KMS-11 (cell line): ENCODE measurements around the gene ELMO1.

Experiments used
- H2AFZ ChIP-seq: fragments of 200-600 bp; sonication (generic); 2 replicates; pipeline ENCODE4 v1.6.1; 2016; ENCODE audit warnings: antibody characterized with exemption, mixed run types, low read depth
- H3K27ac ChIP-seq: fragments of 200-600 bp; sonication (generic); 2 replicates; pipeline ENCODE4 v1.6.1; 2016; ENCODE audit warnings: mild to moderate bottlenecking, mixed run types
- H3K27me3 ChIP-seq: fragments of 200-600 bp; sonication (generic); 2 replicates; pipeline ENCODE4 v1.6.1; 2017; ENCODE audit warnings: mild to moderate bottlenecking, low read depth, mixed run types, moderate library complexity; ENCODE audit not compliant: insufficient read depth
- H3K36me3 ChIP-seq: fragments of 200-600 bp; sonication (generic); 2 replicates; pipeline ENCODE4 v1.6.1; 2017; ENCODE audit warnings: mild to moderate bottlenecking, mixed run types; ENCODE audit not compliant: insufficient read depth
- H3K4me1 ChIP-seq: fragments of 200-600 bp; sonication (generic); 2 replicates; pipeline ENCODE4 v1.6.1; 2016; ENCODE audit warnings: mild to moderate bottlenecking, low read depth, mixed run types; ENCODE audit not compliant: poor library complexity, severe bottlenecking
- H3K4me2 ChIP-seq: fragments of 200-600 bp; sonication (generic); 2 replicates; pipeline ENCODE4 v1.7.0; 2016; ENCODE audit warnings: mild to moderate bottlenecking, mixed run types
- H3K4me3 ChIP-seq: fragments of 200-600 bp; sonication (generic); IDR thresholded peaks from 2 replicates; pipeline ENCODE4 v1.6.1; 2017; ENCODE audit warnings: low read depth, low read length, mixed read lengths; ENCODE audit not compliant: insufficient read depth
- H3K79me2 ChIP-seq: fragments of 200-600 bp; sonication (generic); 2 replicates; pipeline ENCODE4 v1.6.1; 2016; ENCODE audit warnings: low read depth, mixed run types; ENCODE audit not compliant: insufficient read depth
- H3K9ac ChIP-seq: fragments of 200-600 bp; sonication (generic); 2 replicates; pipeline ENCODE4 v1.6.1; 2016; ENCODE audit warnings: mild to moderate bottlenecking, mixed run types
- H4K20me1 ChIP-seq: fragments of 200-600 bp; sonication (generic); 2 replicates; pipeline ENCODE4 v1.6.1; 2016; ENCODE audit warnings: mild to moderate bottlenecking, mixed run types; ENCODE audit not compliant: insufficient read depth
- CTCF ChIP-seq: fragments of 200-600 bp; sonication (generic); conservative IDR thresholded peaks from 2 replicates; pipeline ENCODE4 v1.6.1; 2017; ENCODE audit warnings: low read depth, mild to moderate bottlenecking, antibody characterized with exemption, low read length, moderate library complexity, mixed read lengths

Gene ELMO1

GRCh38 chr7:36943591-36944435, 504.9 kb downstream of the ELMO1 start:
- H4K20me1 ChIP-seq, result no peaks in the 10 kb centered on the region
- no peaks in the 10 kb centered on the region for H3K36me3 ChIP-seq
- no peak overlapping the region for H3K4me3 ChIP-seq
- TF ChIP-seq CTCF, result no peak
- H3K79me2 ChIP-seq, result no peaks in the 10 kb centered on the region
- no peak overlapping the region for H3K9ac ChIP-seq
- H3K4me1 ChIP-seq, result peaks cover 11% of the 10 kb centered on the region
- no peak overlapping the region for H3K27ac ChIP-seq
- no peak overlapping the region for H3K4me2 ChIP-seq
- H3K27me3 ChIP-seq, result no peaks in the 10 kb centered on the region
- no peak overlapping the region for H2AFZ ChIP-seq

- Histone ChIP-seq H3K36me3 (no peaks in the 10 kb centered on the region), H3K27ac (no peak overlapping the region), H3K4me2 (no peak overlapping the region), H2AFZ (no peak overlapping the region), H3K9ac (no peak overlapping the region), H3K4me3 (no peak overlapping the region), H4K20me1 (no peaks in the 10 kb centered on the region), H3K79me2 (no peaks in the 10 kb centered on the region), H3K27me3 (no peaks in the 10 kb centered on the region), H3K4me1 (peaks cover 19% of the 10 kb centered on the region)
- no peak for TF ChIP-seq CTCF
These were observed 505.7 kb downstream of the ELMO1 start for GRCh38 chr7:36942955-36943354.

- Histone ChIP-seq H3K36me3 (no peaks in the 10 kb centered on the region), H4K20me1 (no peaks in the 10 kb centered on the region), H3K4me2 (no peak overlapping the region)
These were observed 506.1 kb downstream of the ELMO1 start for GRCh38 chr7:36942541-36942940.

GRCh38 chr7:36942025-36942424, 506.6 kb downstream of the ELMO1 start:
- no peaks in the 10 kb centered on the region for H3K79me2 ChIP-seq
- no peak for TF ChIP-seq CTCF
- H3K4me2 ChIP-seq, result no peak overlapping the region
- H2AFZ ChIP-seq, result no peak overlapping the region
- H3K4me3 ChIP-seq, result no peak overlapping the region
- no peak overlapping the region for H3K9ac ChIP-seq
- H3K27me3 ChIP-seq, result no peaks in the 10 kb centered on the region
- no peaks in the 10 kb centered on the region for H3K36me3 ChIP-seq
- H4K20me1 ChIP-seq, result no peaks in the 10 kb centered on the region
- no peak overlapping the region for H3K27ac ChIP-seq
- H3K4me1 ChIP-seq, result peaks cover 27% of the 10 kb centered on the region

More at GRCh38 chr7:36942541-36942940, 506.1 kb downstream of the ELMO1 start:
- peaks cover 23% of the 10 kb centered on the region for H3K4me1 ChIP-seq
- H3K27me3 ChIP-seq, result no peaks in the 10 kb centered on the region
- no peak overlapping the region for H3K9ac ChIP-seq
- TF ChIP-seq CTCF, result no peak
- H3K27ac ChIP-seq, result no peak overlapping the region
- H2AFZ ChIP-seq, result no peak overlapping the region
- H3K79me2 ChIP-seq, result no peaks in the 10 kb centered on the region
- no peak overlapping the region for H3K4me3 ChIP-seq
